IMR-90 (cell line): ENCODE results near the gene ERCC4. TPM values are rescaled to one million over a fixed set of nuclear protein-coding genes. Genes with fewer than 3 reads are reported as not detected.
A peak's percentile ranks its signal among the peaks of the same experiment; 100 is the strongest.

Source experiments
- ATAC-seq: fragments of 200-7000 bp; cut with Tn5 transposase; 2 replicates; pipeline ENCODE4 v1.9.1; 2020; ENCODE audit warnings: low read depth, mild to moderate bottlenecking, moderate library complexity
- BruUV-seq: library from RNA; stranded (reverse); fragments of 400-500 nt; replicated peaks from 2 replicates; lab custom pipeline; 2021; lab: Mats Ljungman, UMichigan
- CTCF ChIA-PET: fragments of 300-600 bp; formaldehyde crosslinking; extraction: SDS; loops from one replicate; lab custom pipeline; 2021; ENCODE audit warnings: antibody characterized with exemption; lab: Yijun Ruan, JAX
- POLR2A ChIA-PET: fragments of 300-600 bp; sonication (Branson Sonifier 250); formaldehyde crosslinking; loops from one replicate; lab custom pipeline; 2022; ENCODE audit warnings: antibody characterized with exemption; ENCODE audit not compliant: unreplicated experiment; lab: Charles Lee
- DNase-seq: peaks from one replicate; pipeline ENCODE4 v3.0.0; 2013
- H2AFZ ChIP-seq: replicated peaks from 2 replicates; pipeline ENCODE3; 2013; ENCODE audit warnings: low read length, mild to moderate bottlenecking; ENCODE audit not compliant: poor library complexity
- H2AK5ac ChIP-seq: 2 replicates; pipeline ENCODE4 v1.6.1; 2013; ENCODE audit warnings: low read depth, low read length, inconsistent platforms
- H2AK9ac ChIP-seq: replicated peaks from 2 replicates; pipeline ENCODE3; 2013; ENCODE audit warnings: mild to moderate bottlenecking, low read depth, low read length, moderate library complexity; ENCODE audit not compliant: poor library complexity
- H2BK120ac ChIP-seq: 2 replicates; pipeline ENCODE4 v1.6.1; 2013; ENCODE audit warnings: low read depth, low read length, inconsistent platforms
- H2BK15ac ChIP-seq: 3 replicates; pipeline ENCODE4 v1.6.1; 2013; ENCODE audit warnings: low read depth, low read length, inconsistent platforms
- H2BK20ac ChIP-seq: 2 replicates; pipeline ENCODE4 v1.6.1; 2013; ENCODE audit warnings: low read depth, mild to moderate bottlenecking, inconsistent platforms, low read length, moderate library complexity
- H2BK5ac ChIP-seq: 2 replicates; pipeline ENCODE4 v1.6.1; 2013; ENCODE audit warnings: mild to moderate bottlenecking, low read depth, low read length, inconsistent platforms; ENCODE audit not compliant: poor library complexity, severe bottlenecking
- H3K14ac ChIP-seq: replicated peaks from 2 replicates; pipeline ENCODE4 v1.6.1; 2013; ENCODE audit warnings: low read depth, low read length, inconsistent platforms
- H3K18ac ChIP-seq: 2 replicates; pipeline ENCODE4 v1.6.1; 2013; ENCODE audit warnings: low read depth, low read length, control low read depth
- H3K23ac ChIP-seq: 2 replicates; pipeline ENCODE4 v1.6.1; 2013; ENCODE audit warnings: low read depth, low read length, inconsistent platforms
- H3K27ac ChIP-seq: 2 replicates; pipeline ENCODE4 v1.5.1; 2013; ENCODE audit warnings: mild to moderate bottlenecking, control low read depth, low read length; ENCODE audit not compliant: insufficient read depth
- H3K27me3 ChIP-seq: 2 replicates; pipeline ENCODE4 v1.6.1; 2013; ENCODE audit warnings: low read length; ENCODE audit not compliant: control insufficient read depth, insufficient read depth
- H3K36me3 ChIP-seq: 2 replicates; pipeline ENCODE4 v1.6.1; 2013; ENCODE audit warnings: low read length, mixed read lengths; ENCODE audit not compliant: control insufficient read depth, insufficient read depth
- H3K4ac ChIP-seq: 2 replicates; pipeline ENCODE4 v1.6.1; 2013; ENCODE audit warnings: low read depth, low read length, inconsistent platforms
- H3K4me1 ChIP-seq: 2 replicates; pipeline ENCODE4 v1.6.1; 2013; ENCODE audit warnings: low read length, mixed read lengths; ENCODE audit not compliant: control insufficient read depth, insufficient read depth
- H3K4me2 ChIP-seq: 2 replicates; pipeline ENCODE4 v1.6.1; 2013; ENCODE audit warnings: low read depth, mild to moderate bottlenecking, control low read depth, low read length, moderate library complexity
- H3K4me3 ChIP-seq: 2 replicates; pipeline ENCODE4 v1.5.1; 2013; ENCODE audit warnings: low read depth, mild to moderate bottlenecking, control low read depth, low read length, moderate library complexity; ENCODE audit not compliant: insufficient read depth
- H3K56ac ChIP-seq: 2 replicates; pipeline ENCODE4 v1.6.1; 2013; ENCODE audit warnings: low read length, inconsistent platforms; ENCODE audit not compliant: insufficient read depth; ENCODE audit errors: extremely low read depth
- H3K79me1 ChIP-seq, 2 experiments: 2 replicates each; pipeline ENCODE4 v1.6.1; 2013; ENCODE audit warnings: low read length in 2 of 2, inconsistent platforms in 1 of 2, low read depth in 1 of 2
- H3K9ac ChIP-seq: 2 replicates; pipeline ENCODE4 v1.6.1; 2013; ENCODE audit warnings: low read depth, low read length, control low read depth
- H3K9me1 ChIP-seq: 2 replicates; pipeline ENCODE4 v1.6.1; 2013; ENCODE audit warnings: low read length, inconsistent platforms; ENCODE audit not compliant: insufficient read depth
- H3K9me3 ChIP-seq: 2 replicates; pipeline ENCODE4 v1.6.1; 2013; ENCODE audit warnings: low read length; ENCODE audit not compliant: control insufficient read depth, insufficient read depth
- H4K20me1 ChIP-seq: 2 replicates; pipeline ENCODE4 v1.6.1; 2013; ENCODE audit warnings: low read length, inconsistent platforms; ENCODE audit not compliant: insufficient read depth
- H4K5ac ChIP-seq: 2 replicates; pipeline ENCODE4 v1.6.1; 2013; ENCODE audit warnings: mild to moderate bottlenecking, low read depth, low read length, control low read depth
- H4K8ac ChIP-seq, 2 experiments: 2 replicates each; pipeline ENCODE4 v1.6.1; 2013; ENCODE audit warnings: low read depth in 2 of 2, low read length in 2 of 2, control low read depth in 1 of 2, inconsistent platforms in 1 of 2
- H4K91ac ChIP-seq: 2 replicates; pipeline ENCODE4 v1.6.1; 2013; ENCODE audit warnings: low read depth, low read length, inconsistent platforms; ENCODE audit not compliant: insufficient read depth
- BHLHE40 ChIP-seq: fragments of 150-350 bp; IDR thresholded peaks from 2 replicates; pipeline ENCODE4 v1.6.1; 2016; ENCODE audit warnings: mild to moderate bottlenecking, low read depth, low read length
- MAZ ChIP-seq: IDR thresholded peaks from 2 replicates; pipeline ENCODE4 v1.6.1; 2012; ENCODE audit warnings: low read depth, mild to moderate bottlenecking, low read length, improper control_type of control experiment, moderate library complexity, borderline replicate concordance
- MXI1 ChIP-seq: IDR thresholded peaks from 2 replicates; pipeline ENCODE4 v1.6.1; 2012; ENCODE audit warnings: low read depth, mild to moderate bottlenecking, low read length, moderate library complexity, borderline replicate concordance
- NFE2L2 ChIP-seq: fragments of 150-350 bp; IDR thresholded peaks from 2 replicates; pipeline ENCODE4 v1.6.1; 2016; ENCODE audit warnings: low read depth, mild to moderate bottlenecking, low read length
- POLR2A ChIP-seq: IDR thresholded peaks from 2 replicates; pipeline ENCODE4 v1.6.1; 2012; ENCODE audit warnings: mild to moderate bottlenecking, low read depth, low read length
- RAD21 ChIP-seq: IDR thresholded peaks from 2 replicates; pipeline ENCODE4 v1.6.1; 2012; ENCODE audit warnings: low read length, improper control_type of control experiment
- RCOR1 ChIP-seq: IDR thresholded peaks from 2 replicates; pipeline ENCODE4 v1.6.1; 2012; ENCODE audit warnings: mild to moderate bottlenecking, low read length, improper control_type of control experiment; ENCODE audit not compliant: insufficient replicate concordance
- RFX5 ChIP-seq: IDR thresholded peaks from 2 replicates; pipeline ENCODE4 v1.8.0; 2012; ENCODE audit warnings: low read depth, mild to moderate bottlenecking, low read length, moderate library complexity
- WGBS, 2 experiments: methylation state at CpG; one replicate each; pipeline versions ENCODE4 v1.1.5 to v1.1.7; 2013; ENCODE audit warnings: missing lambda C conversion rate in 2 of 2; ENCODE audit not compliant: insufficient read length in 1 of 2; ENCODE audit errors: extremely low coverage in 2 of 2; 5-methylcytosine and 5-hydroxymethylcytosine counted together
- dilution Hi-C: fragments of 300-500 bp; cut with HindIII; formaldehyde crosslinking; loops from one replicate; pipeline ENCODE4 v1.14.3; 2018; ENCODE audit warnings: low sequenced_read_pairs; ENCODE audit not compliant: unreplicated experiment
- in situ Hi-C: fragments of 300-500 bp; cut with MboI; formaldehyde crosslinking; loops from 3 replicates; pipeline ENCODE4 v1.14.3; 2019; ENCODE audit warnings: low sequenced_read_pairs, inconsistent platforms, mixed read lengths
- intact Hi-C: fragments of 100-400 bp; cut with micrococcal nuclease; formaldehyde crosslinking; loops from 2 replicates; pipeline ENCODE4 v1.10.0; 2022
- polyA plus RNA-seq, 3 experiments: library from polyadenylated mRNA; depleted of rRNA; stranded (reverse); fragments of >200 nt; gene quantifications; 2 replicates each; pipeline ENCODE4 v1.2.3, GENCODE V29; 2012; ENCODE audit warnings: low replicate concordance in 1 of 3
- total RNA-seq: library from RNA; depleted of rRNA; stranded (reverse); fragments of >200 nt; gene quantifications from 2 replicates; pipeline ENCODE4 v1.2.3, GENCODE V29; 2012
- TF ChIP-seq, protein P1 (sequence below): fragments of 150-350 bp; IDR thresholded peaks from 2 replicates; pipeline ENCODE4 v1.6.1; 2017; ENCODE audit warnings: mild to moderate bottlenecking, antibody characterized with exemption, low read length, low read depth

Gene ERCC4
- total and polyA plus RNA-seq, 2 of the 4 experiments (the other 2 are of a cell fraction) = 2.9 to 19.2 TPM

DNA sequence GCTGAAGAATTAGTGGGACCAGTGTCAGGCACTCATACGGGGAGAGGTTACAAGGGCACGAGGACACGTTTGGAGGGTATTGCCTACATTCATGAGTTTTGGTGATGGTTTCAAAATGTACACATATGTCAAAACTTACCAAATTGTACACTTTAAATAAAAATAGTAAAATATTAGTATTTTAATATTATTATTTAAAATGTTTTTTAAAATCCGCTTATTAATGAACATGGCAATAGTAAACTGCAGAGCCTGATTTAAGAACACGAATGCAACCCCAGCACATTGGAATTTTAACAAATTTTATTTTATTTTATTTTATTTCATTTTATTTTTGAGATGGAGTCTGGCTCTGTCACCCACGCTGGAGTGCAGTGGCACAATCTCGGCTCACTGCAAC, 10.9 kb upstream of the ERCC4 start:
- TF ChIP-seq RFX5 (no peak), MAZ (no peak), POLR2A (no peak), MXI1 (no peak), RAD21 (no peak), BHLHE40 (no peak), RCOR1 (no peak), NFE2L2 (no peak)
- TF ChIP-seq, protein P1, sequence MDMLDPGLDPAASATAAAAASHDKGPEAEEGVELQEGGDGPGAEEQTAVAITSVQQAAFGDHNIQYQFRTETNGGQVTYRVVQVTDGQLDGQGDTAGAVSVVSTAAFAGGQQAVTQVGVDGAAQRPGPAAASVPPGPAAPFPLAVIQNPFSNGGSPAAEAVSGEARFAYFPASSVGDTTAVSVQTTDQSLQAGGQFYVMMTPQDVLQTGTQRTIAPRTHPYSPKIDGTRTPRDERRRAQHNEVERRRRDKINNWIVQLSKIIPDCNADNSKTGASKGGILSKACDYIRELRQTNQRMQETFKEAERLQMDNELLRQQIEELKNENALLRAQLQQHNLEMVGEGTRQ = no peak
- Histone ChIP-seq H4K91ac (no peak overlapping the region), H3K4ac (no peak overlapping the region), H3K36me3 (no peaks in the 10 kb centered on the region), H3K18ac (no peak overlapping the region), H4K20me1 (no peaks in the 10 kb centered on the region), H4K5ac (no peak overlapping the region), H3K4me2 (no peak overlapping the region), H3K9me1 (no peaks in the 10 kb centered on the region), H2BK5ac (no peak overlapping the region), H4K8ac (no peak overlapping the region), H3K79me1 (no peaks in the 10 kb centered on the region), H3K14ac (no peak overlapping the region), H2AFZ (peak overlapping the region; percentile 8), H3K4me1 (peaks cover 3% of the 10 kb centered on the region; the same call in 1 of the 2 replicates), H3K9ac (no peak overlapping the region), H2BK15ac (no peak overlapping the region), H3K9me3 (no peaks in the 10 kb centered on the region), H3K56ac (no peak overlapping the region), H3K23ac (no peak overlapping the region), H3K27ac (no peak overlapping the region), H3K4me3 (no peak overlapping the region), H2BK20ac (no peak overlapping the region), H2AK9ac (no peak overlapping the region), H2BK120ac (no peak overlapping the region), H2AK5ac (no peak overlapping the region), H3K27me3 (peaks cover 14% of the 10 kb centered on the region)
- no peak for DNase-seq
- ChIA-PET POLR2A (no interaction called here), CTCF (no interaction called here)
- intact Hi-C loops (no loop called here), dilution Hi-C loops (no loop called here), in situ Hi-C loops (no loop called here)
- no CpG with 5 or more reads among the region's 7 CpGs for WGBS, 2 experiments
- no peak for ATAC-seq
- BruUV-seq = no TSS peak
